Fibroblast of villous mesenchyme (primary cell): ENCODE data around the gene CLCN1. TPM values are rescaled to one million over a fixed set of nuclear protein-coding genes. Genes with fewer than 3 reads are reported as not detected.

Experiments
- DNase-seq: peaks from one replicate; pipeline ENCODE4 v3.0.0-alpha.2; 2010; ENCODE audit warnings: low read depth
- H3K4me3 ChIP-seq: 2 replicates; pipeline ENCODE4 v1.5.1; 2011; ENCODE audit warnings: low read depth, mild to moderate bottlenecking, low read length
- CTCF ChIP-seq: IDR thresholded peaks from 2 replicates; pipeline ENCODE4 v1.5.1; 2012; ENCODE audit warnings: low read depth, mild to moderate bottlenecking, low read length; ENCODE audit not compliant: insufficient read depth
- total RNA-seq: library from RNA; depleted of rRNA; stranded (reverse); fragments of >200 nt; gene quantifications from 2 replicates; pipeline ENCODE4 v1.2.3, GENCODE V29; 2012

CLCN1 gene
- total RNA-seq, 1 donor: under 0.01 TPM

DNA sequence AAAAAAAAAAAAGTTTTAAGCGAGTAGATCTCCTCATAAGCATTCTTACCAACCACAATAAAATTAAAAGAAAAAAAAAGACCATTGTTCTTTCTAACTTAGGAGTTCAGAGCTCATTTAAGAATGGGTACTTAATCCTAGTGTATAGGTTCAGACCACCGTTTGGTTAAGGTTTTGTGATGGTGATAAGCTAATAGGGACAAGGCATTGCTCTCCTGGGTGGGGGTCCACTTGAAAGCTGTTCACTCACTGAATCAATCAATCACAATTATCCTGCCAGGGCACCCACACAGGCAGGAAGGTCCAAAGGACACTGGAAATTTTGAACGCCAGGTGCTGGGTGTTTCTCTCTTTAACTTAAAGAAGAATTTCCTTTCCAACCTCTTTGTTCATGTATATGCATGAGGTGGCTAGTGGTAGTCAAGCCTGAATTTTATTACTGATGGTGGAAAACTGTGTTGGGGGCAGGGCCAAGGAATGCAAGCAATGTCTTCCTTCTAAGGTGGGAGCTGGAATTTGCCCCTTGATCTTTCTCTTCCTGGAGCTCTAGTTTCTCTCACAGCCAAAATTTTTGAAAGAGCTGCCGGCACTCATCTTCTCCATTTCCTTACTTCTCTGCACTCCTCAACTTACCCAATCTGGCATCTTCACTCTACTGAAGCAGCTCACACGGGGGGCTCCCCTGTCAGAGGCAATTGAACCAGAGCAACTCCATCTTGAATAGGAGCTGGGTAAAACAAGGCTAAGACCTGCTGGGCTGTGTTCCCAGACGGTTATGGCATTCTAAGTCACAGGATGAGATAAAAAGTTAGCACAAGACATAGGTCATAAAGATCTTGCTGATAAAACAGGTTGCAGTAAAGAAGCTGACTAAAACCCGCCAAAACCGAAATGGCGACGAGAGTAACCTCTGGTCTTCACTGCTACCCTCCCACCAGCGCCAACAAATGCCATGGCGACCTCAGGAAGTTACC is 54.1 kb downstream of the CLCN1 start:
- no peak for DNase-seq
- TF ChIP-seq CTCF: no peak
- H3K4me3 ChIP-seq: no peak overlapping the region

DNA sequence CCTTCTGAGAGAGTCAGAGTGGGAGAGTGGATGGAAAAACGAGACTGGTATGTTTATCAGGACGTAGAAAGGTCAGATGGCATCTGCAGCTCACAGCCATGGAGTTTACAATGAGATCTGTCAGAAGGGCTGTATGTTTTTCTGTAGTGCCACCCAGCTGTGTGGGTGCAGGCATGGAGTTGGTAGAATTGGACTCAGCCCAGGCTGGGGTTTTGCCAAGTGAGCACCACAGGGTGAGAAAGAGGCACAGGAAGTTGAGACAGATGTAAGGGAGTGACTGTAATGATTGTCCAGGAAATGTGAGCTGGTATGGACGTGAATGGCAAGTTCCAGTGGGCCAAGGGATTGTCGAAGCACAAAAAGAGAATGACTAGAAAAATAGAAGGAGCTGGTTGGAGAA is 56.2 kb downstream of the CLCN1 start:
- no peak for DNase-seq
- no peak overlapping the region for H3K4me3 ChIP-seq
- no peak for TF ChIP-seq CTCF

DNA sequence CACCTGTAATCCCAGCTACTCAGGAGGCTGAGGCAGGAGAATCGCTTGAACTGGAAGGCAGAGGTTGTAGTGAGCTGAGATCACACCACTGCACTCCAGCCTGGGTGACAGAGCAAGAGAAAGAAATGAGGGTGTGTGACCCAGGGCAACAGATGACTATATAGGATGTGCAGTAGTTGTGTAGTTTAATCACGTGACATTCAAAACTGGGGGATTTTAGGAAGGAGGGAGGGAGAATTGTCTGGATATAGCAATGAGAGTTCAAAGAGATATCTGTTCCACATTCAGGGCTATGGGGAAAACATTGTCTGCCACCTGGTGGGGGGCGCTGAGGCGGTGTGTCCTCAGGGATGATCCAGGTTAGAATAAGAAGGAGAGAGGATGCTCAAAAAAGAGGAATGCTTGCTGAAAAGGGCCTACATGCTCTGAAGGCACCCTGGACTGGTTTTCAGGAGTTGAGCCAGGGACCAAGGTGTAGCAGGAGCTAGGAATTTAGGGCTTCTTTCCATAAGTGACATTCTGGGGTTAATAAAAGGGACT is 57.4 kb downstream of the CLCN1 start:
- no peak overlapping the region for H3K4me3 ChIP-seq
- no peak for DNase-seq
- peak; percentile 7 for TF ChIP-seq CTCF

DNA sequence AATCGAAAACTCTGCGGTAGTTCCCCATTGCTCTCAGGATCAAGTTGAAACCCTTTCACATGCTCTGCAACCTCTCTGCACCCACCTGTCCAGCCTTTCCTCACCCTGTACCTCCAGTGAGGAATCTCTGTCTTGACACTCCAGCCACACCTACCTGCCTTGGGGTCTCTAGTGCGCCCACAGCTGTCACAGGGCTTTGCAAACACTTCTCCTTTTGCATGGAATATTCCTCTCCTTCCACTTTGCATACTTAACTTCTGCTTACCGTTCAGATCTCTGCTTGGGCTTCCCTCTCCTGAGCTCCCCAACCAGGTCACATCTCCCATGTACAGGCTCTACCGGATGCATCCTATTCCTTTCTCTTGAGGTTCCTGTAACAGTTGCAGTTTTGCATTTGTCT is 58.6 kb downstream of the CLCN1 start:
- no peak for TF ChIP-seq CTCF
- no peak overlapping the region for H3K4me3 ChIP-seq
- no peak for DNase-seq

DNA sequence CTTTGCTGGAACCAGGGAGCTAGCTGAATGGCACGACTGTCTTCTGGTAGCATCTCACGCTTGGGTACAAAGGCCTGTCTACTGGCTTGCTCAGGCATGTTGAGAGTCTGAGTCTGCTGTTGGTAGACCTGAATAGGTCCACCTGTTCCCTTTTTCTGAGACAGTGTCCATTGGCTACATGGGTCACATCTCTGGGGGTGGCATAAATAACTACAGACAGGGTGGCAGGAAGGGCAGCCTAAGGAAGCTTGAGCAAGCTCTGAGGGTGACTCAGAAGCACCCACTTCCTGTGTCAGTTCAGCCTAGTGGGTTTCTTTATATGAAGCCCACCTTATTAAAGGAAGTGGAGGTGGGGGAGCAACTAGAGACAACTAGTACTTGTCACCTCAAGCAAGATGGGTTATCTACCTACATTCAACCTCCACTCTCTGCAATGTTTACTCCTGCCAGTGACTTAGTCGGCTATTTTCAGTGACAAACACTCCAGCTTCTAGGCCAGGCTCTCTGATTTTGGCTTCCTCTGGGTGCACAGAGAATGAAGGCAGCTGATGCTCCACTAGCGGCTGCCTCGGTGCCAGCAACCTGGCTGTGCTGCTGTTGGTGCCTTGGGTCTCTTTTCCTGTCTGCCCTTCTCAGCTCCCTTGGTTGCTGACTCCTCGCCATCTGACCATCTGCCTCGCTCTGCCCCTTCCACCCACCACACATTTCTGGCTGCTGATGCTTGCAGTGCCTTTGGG is 59.6 kb downstream of the CLCN1 start:
- TF ChIP-seq CTCF: no peak
- H3K4me3 ChIP-seq: no peak overlapping the region
- DNase-seq: no peak

- TF ChIP-seq CTCF: no peak
- H3K4me3 ChIP-seq: no peak overlapping the region
- no peak for DNase-seq
Observed at GRCh38 chr7:143376396-143376795, 60.5 kb downstream of the CLCN1 start.
